IMR-90 (cell line): Measurements from ENCODE around the gene SLCO3A1. TPM values are rescaled to one million over a fixed set of nuclear protein-coding genes. Genes with fewer than 3 reads are reported as not detected.

ENCODE experiments used
- ATAC-seq: fragments of 200-7000 bp; cut with Tn5 transposase; 2 replicates; pipeline ENCODE4 v1.9.1; 2020; ENCODE audit warnings: low read depth, mild to moderate bottlenecking, moderate library complexity
- BruUV-seq: library from RNA; stranded (reverse); fragments of 400-500 nt; replicated peaks from 2 replicates; lab custom pipeline; 2021; lab: Mats Ljungman, UMichigan
- CTCF ChIA-PET: fragments of 300-600 bp; formaldehyde crosslinking; extraction: SDS; loops from one replicate; lab custom pipeline; 2021; ENCODE audit warnings: antibody characterized with exemption; lab: Yijun Ruan, JAX
- POLR2A ChIA-PET: fragments of 300-600 bp; sonication (Branson Sonifier 250); formaldehyde crosslinking; loops from one replicate; lab custom pipeline; 2022; ENCODE audit warnings: antibody characterized with exemption; ENCODE audit not compliant: unreplicated experiment; lab: Charles Lee
- DNase-seq: peaks from one replicate; pipeline ENCODE4 v3.0.0; 2013
- H2AFZ ChIP-seq: replicated peaks from 2 replicates; pipeline ENCODE3; 2013; ENCODE audit warnings: low read length, mild to moderate bottlenecking; ENCODE audit not compliant: poor library complexity
- H2AK5ac ChIP-seq: 2 replicates; pipeline ENCODE4 v1.6.1; 2013; ENCODE audit warnings: low read depth, low read length, inconsistent platforms
- H2AK9ac ChIP-seq: replicated peaks from 2 replicates; pipeline ENCODE3; 2013; ENCODE audit warnings: mild to moderate bottlenecking, low read depth, low read length, moderate library complexity; ENCODE audit not compliant: poor library complexity
- H2BK120ac ChIP-seq: 2 replicates; pipeline ENCODE4 v1.6.1; 2013; ENCODE audit warnings: low read depth, low read length, inconsistent platforms
- H2BK15ac ChIP-seq: 3 replicates; pipeline ENCODE4 v1.6.1; 2013; ENCODE audit warnings: low read depth, low read length, inconsistent platforms
- H2BK20ac ChIP-seq: 2 replicates; pipeline ENCODE4 v1.6.1; 2013; ENCODE audit warnings: low read depth, mild to moderate bottlenecking, inconsistent platforms, low read length, moderate library complexity
- H2BK5ac ChIP-seq: 2 replicates; pipeline ENCODE4 v1.6.1; 2013; ENCODE audit warnings: mild to moderate bottlenecking, low read depth, low read length, inconsistent platforms; ENCODE audit not compliant: poor library complexity, severe bottlenecking
- H3K14ac ChIP-seq: replicated peaks from 2 replicates; pipeline ENCODE4 v1.6.1; 2013; ENCODE audit warnings: low read depth, low read length, inconsistent platforms
- H3K18ac ChIP-seq: 2 replicates; pipeline ENCODE4 v1.6.1; 2013; ENCODE audit warnings: low read depth, low read length, control low read depth
- H3K23ac ChIP-seq: 2 replicates; pipeline ENCODE4 v1.6.1; 2013; ENCODE audit warnings: low read depth, low read length, inconsistent platforms
- H3K27ac ChIP-seq: 2 replicates; pipeline ENCODE4 v1.5.1; 2013; ENCODE audit warnings: mild to moderate bottlenecking, control low read depth, low read length; ENCODE audit not compliant: insufficient read depth
- H3K27me3 ChIP-seq: 2 replicates; pipeline ENCODE4 v1.6.1; 2013; ENCODE audit warnings: low read length; ENCODE audit not compliant: control insufficient read depth, insufficient read depth
- H3K36me3 ChIP-seq: 2 replicates; pipeline ENCODE4 v1.6.1; 2013; ENCODE audit warnings: low read length, mixed read lengths; ENCODE audit not compliant: control insufficient read depth, insufficient read depth
- H3K4ac ChIP-seq: 2 replicates; pipeline ENCODE4 v1.6.1; 2013; ENCODE audit warnings: low read depth, low read length, inconsistent platforms
- H3K4me1 ChIP-seq: 2 replicates; pipeline ENCODE4 v1.6.1; 2013; ENCODE audit warnings: low read length, mixed read lengths; ENCODE audit not compliant: control insufficient read depth, insufficient read depth
- H3K4me2 ChIP-seq: 2 replicates; pipeline ENCODE4 v1.6.1; 2013; ENCODE audit warnings: low read depth, mild to moderate bottlenecking, control low read depth, low read length, moderate library complexity
- H3K4me3 ChIP-seq: 2 replicates; pipeline ENCODE4 v1.5.1; 2013; ENCODE audit warnings: low read depth, mild to moderate bottlenecking, control low read depth, low read length, moderate library complexity; ENCODE audit not compliant: insufficient read depth
- H3K56ac ChIP-seq: 2 replicates; pipeline ENCODE4 v1.6.1; 2013; ENCODE audit warnings: low read length, inconsistent platforms; ENCODE audit not compliant: insufficient read depth; ENCODE audit errors: extremely low read depth
- H3K79me1 ChIP-seq, 2 experiments: 2 replicates each; pipeline ENCODE4 v1.6.1; 2013; ENCODE audit warnings: low read length in 2 of 2, inconsistent platforms in 1 of 2, low read depth in 1 of 2
- H3K9ac ChIP-seq: 2 replicates; pipeline ENCODE4 v1.6.1; 2013; ENCODE audit warnings: low read depth, low read length, control low read depth
- H3K9me1 ChIP-seq: 2 replicates; pipeline ENCODE4 v1.6.1; 2013; ENCODE audit warnings: low read length, inconsistent platforms; ENCODE audit not compliant: insufficient read depth
- H3K9me3 ChIP-seq: 2 replicates; pipeline ENCODE4 v1.6.1; 2013; ENCODE audit warnings: low read length; ENCODE audit not compliant: control insufficient read depth, insufficient read depth
- H4K20me1 ChIP-seq: 2 replicates; pipeline ENCODE4 v1.6.1; 2013; ENCODE audit warnings: low read length, inconsistent platforms; ENCODE audit not compliant: insufficient read depth
- H4K5ac ChIP-seq: 2 replicates; pipeline ENCODE4 v1.6.1; 2013; ENCODE audit warnings: mild to moderate bottlenecking, low read depth, low read length, control low read depth
- H4K8ac ChIP-seq, 2 experiments: 2 replicates each; pipeline ENCODE4 v1.6.1; 2013; ENCODE audit warnings: low read depth in 2 of 2, low read length in 2 of 2, control low read depth in 1 of 2, inconsistent platforms in 1 of 2
- H4K91ac ChIP-seq: 2 replicates; pipeline ENCODE4 v1.6.1; 2013; ENCODE audit warnings: low read depth, low read length, inconsistent platforms; ENCODE audit not compliant: insufficient read depth
- BHLHE40 ChIP-seq: fragments of 150-350 bp; IDR thresholded peaks from 2 replicates; pipeline ENCODE4 v1.6.1; 2016; ENCODE audit warnings: mild to moderate bottlenecking, low read depth, low read length
- CEBPB ChIP-seq: IDR thresholded peaks from 2 replicates; pipeline ENCODE4 v1.6.1; 2012; ENCODE audit warnings: low read depth, low read length, improper control_type of control experiment
- RAD21 ChIP-seq: IDR thresholded peaks from 2 replicates; pipeline ENCODE4 v1.6.1; 2012; ENCODE audit warnings: low read length, improper control_type of control experiment
- WGBS, 2 experiments: methylation state at CpG; one replicate each; pipeline versions ENCODE4 v1.1.5 to v1.1.7; 2013; ENCODE audit warnings: missing lambda C conversion rate in 2 of 2; ENCODE audit not compliant: insufficient read length in 1 of 2; ENCODE audit errors: extremely low coverage in 2 of 2; 5-methylcytosine and 5-hydroxymethylcytosine counted together
- dilution Hi-C: fragments of 300-500 bp; cut with HindIII; formaldehyde crosslinking; loops from one replicate; pipeline ENCODE4 v1.14.3; 2018; ENCODE audit warnings: low sequenced_read_pairs; ENCODE audit not compliant: unreplicated experiment
- in situ Hi-C: fragments of 300-500 bp; cut with MboI; formaldehyde crosslinking; loops from 3 replicates; pipeline ENCODE4 v1.14.3; 2019; ENCODE audit warnings: low sequenced_read_pairs, inconsistent platforms, mixed read lengths
- intact Hi-C: fragments of 100-400 bp; cut with micrococcal nuclease; formaldehyde crosslinking; loops from 2 replicates; pipeline ENCODE4 v1.10.0; 2022
- polyA plus RNA-seq, 3 experiments: library from polyadenylated mRNA; depleted of rRNA; stranded (reverse); fragments of >200 nt; gene quantifications; 2 replicates each; pipeline ENCODE4 v1.2.3, GENCODE V29; 2012; ENCODE audit warnings: low replicate concordance in 1 of 3
- total RNA-seq: library from RNA; depleted of rRNA; stranded (reverse); fragments of >200 nt; gene quantifications from 2 replicates; pipeline ENCODE4 v1.2.3, GENCODE V29; 2012
- TF ChIP-seq, protein P1 (sequence below): conservative IDR thresholded peaks from 2 replicates; pipeline ENCODE4 v1.5.1; 2012; ENCODE audit warnings: mild to moderate bottlenecking, low read depth, low read length, improper control_type of control experiment

Gene SLCO3A1
- total and polyA plus RNA-seq, 2 of the 4 experiments (the other 2 are of a cell fraction): 4.7 to 8.1 TPM

DNA sequence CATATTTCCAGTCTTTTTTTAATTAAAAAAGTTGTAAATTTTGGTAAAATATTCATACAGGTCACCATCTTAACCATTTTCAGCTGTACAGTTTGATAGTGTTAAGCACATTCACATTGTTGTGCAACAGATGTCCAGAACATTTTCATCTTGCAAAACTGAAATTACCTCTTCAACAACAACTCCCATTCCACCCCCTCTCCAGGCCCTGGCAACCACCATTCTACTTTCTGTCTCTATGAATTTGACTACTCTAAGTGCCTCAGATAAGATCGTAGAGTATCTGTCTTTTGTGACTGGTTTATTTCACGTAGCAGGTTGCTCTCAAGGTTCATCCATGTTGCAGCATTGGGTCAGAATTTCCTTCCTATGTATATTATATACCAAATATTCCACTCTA is 76.0 kb downstream of the SLCO3A1 start:
- CTCF ChIA-PET: no interaction called here

More for the DNA sequence above, 76.0 kb downstream of the SLCO3A1 start:
- in situ Hi-C loops (no loop called here), intact Hi-C loops (loop anchor here (5.0 kb wide), 2 partner anchors 62 to 77 kb away; partner anchors contain the start of gene SLCO3A1), dilution Hi-C loops (no loop called here)
- Histone ChIP-seq H4K91ac (no peak overlapping the region), H3K79me1 (no peaks in the 10 kb centered on the region; a peak in 1 of 4 replicates), H3K9me1 (no peaks in the 10 kb centered on the region), H3K4me2 (no peak overlapping the region), H4K20me1 (no peaks in the 10 kb centered on the region), H2BK5ac (no peak overlapping the region), H3K36me3 (no peaks in the 10 kb centered on the region), H2BK120ac (no peak overlapping the region), H3K4me3 (no peak overlapping the region), H3K18ac (no peak overlapping the region), H3K27me3 (no peaks in the 10 kb centered on the region), H4K5ac (no peak overlapping the region), H2BK15ac (no peak overlapping the region), H2AK9ac (no peak overlapping the region), H2BK20ac (no peak overlapping the region), H3K14ac (no peak overlapping the region), H3K4ac (no peak overlapping the region), H4K8ac (no peak overlapping the region), H3K9ac (no peak overlapping the region), H2AFZ (no peak overlapping the region), H3K9me3 (0 out of 2 replicates have a peak, but pooled peaks cover 1% of the 10 kb centered on the region), H3K23ac (no peak overlapping the region), H3K56ac (no peak overlapping the region), H3K27ac (no peak overlapping the region), H2AK5ac (no peak overlapping the region), H3K4me1 (no peaks in the 10 kb centered on the region; the same call in 1 of the 2 replicates)
- TF ChIP-seq CEBPB (0 out of 2 replicates have a peak, but pooled peaks have one; percentile 19), RAD21 (no peak), BHLHE40 (no peak)
- TF ChIP-seq, protein P1, sequence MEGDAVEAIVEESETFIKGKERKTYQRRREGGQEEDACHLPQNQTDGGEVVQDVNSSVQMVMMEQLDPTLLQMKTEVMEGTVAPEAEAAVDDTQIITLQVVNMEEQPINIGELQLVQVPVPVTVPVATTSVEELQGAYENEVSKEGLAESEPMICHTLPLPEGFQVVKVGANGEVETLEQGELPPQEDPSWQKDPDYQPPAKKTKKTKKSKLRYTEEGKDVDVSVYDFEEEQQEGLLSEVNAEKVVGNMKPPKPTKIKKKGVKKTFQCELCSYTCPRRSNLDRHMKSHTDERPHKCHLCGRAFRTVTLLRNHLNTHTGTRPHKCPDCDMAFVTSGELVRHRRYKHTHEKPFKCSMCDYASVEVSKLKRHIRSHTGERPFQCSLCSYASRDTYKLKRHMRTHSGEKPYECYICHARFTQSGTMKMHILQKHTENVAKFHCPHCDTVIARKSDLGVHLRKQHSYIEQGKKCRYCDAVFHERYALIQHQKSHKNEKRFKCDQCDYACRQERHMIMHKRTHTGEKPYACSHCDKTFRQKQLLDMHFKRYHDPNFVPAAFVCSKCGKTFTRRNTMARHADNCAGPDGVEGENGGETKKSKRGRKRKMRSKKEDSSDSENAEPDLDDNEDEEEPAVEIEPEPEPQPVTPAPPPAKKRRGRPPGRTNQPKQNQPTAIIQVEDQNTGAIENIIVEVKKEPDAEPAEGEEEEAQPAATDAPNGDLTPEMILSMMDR: no peak
- BruUV-seq: no TSS peak
- no CpG with 5 or more reads among the region's 2 CpGs for WGBS, 2 experiments
- POLR2A ChIA-PET: no interaction called here
- ATAC-seq (no peak), DNase-seq (no peak)
